SU-DHL-6 (cell line): Measurements from ENCODE around the gene ITGB5.

Experiments used
- H2AFZ ChIP-seq: fragments of 200-600 bp; sonication (generic); 2 replicates; pipeline ENCODE4 v1.6.1; 2014; ENCODE audit warnings: low read depth, mild to moderate bottlenecking, moderate library complexity, mixed read lengths, antibody characterized with exemption, low read length; ENCODE audit not compliant: severe bottlenecking
- H3F3A ChIP-seq: fragments of 200-600 bp; shearing (Covaris generic); 2 replicates; pipeline ENCODE4 v1.6.0; 2016; ENCODE audit warnings: antibody characterized with exemption, mild to moderate bottlenecking; ENCODE audit not compliant: insufficient read depth
- H3K27ac ChIP-seq: fragments of 200-600 bp; sonication (generic); 2 replicates; pipeline ENCODE4 v1.5.1; 2016; ENCODE audit warnings: low read depth, mild to moderate bottlenecking, low read length, moderate library complexity, mixed read lengths
- H3K27me3 ChIP-seq: fragments of 200-600 bp; sonication (generic), shearing (Covaris generic); 2 replicates; pipeline ENCODE4 v1.6.0; 2014; ENCODE audit warnings: mild to moderate bottlenecking, low read length
- H3K36me3 ChIP-seq: fragments of 200-600 bp; sonication (generic); 2 replicates; pipeline ENCODE4 v1.6.1; 2014; ENCODE audit warnings: mild to moderate bottlenecking, low read length, mixed read lengths
- H3K4me2 ChIP-seq: fragments of 300-600, 200-600 bp; shearing (Covaris generic), sonication (generic); 2 replicates; pipeline ENCODE4 v1.6.0; 2014; ENCODE audit warnings: low read length, low read depth, mild to moderate bottlenecking; ENCODE audit not compliant: poor library complexity, severe bottlenecking
- H3K4me3 ChIP-seq: fragments of 200-600 bp; sonication (generic); 2 replicates; pipeline ENCODE4 v1.5.1; 2014; ENCODE audit warnings: antibody characterized with exemption, low read length, mild to moderate bottlenecking, mixed read lengths; ENCODE audit not compliant: insufficient read depth, poor library complexity, severe bottlenecking
- H3K79me2 ChIP-seq: fragments of 200-600 bp; sonication (generic); 2 replicates; pipeline ENCODE4 v1.6.1; 2014; ENCODE audit warnings: mild to moderate bottlenecking, low read length, moderate library complexity; ENCODE audit not compliant: insufficient read depth
- H3K9ac ChIP-seq: fragments of 200-600 bp; sonication (generic); 2 replicates; pipeline ENCODE4 v1.7.0; 2014; ENCODE audit warnings: mild to moderate bottlenecking, low read length
- H3K9me2 ChIP-seq: fragments of 200-600 bp; sonication (generic); replicated peaks from 2 replicates; pipeline ENCODE4 v1.6.1; 2014; ENCODE audit warnings: low read length; ENCODE audit not compliant: insufficient read depth
- H3K9me3 ChIP-seq: fragments of 200-600 bp; sonication (generic); 2 replicates; pipeline ENCODE4 v1.6.1; 2014; ENCODE audit warnings: low read length, mixed read lengths; ENCODE audit not compliant: insufficient read depth
- H4K20me1 ChIP-seq: fragments of 200-600 bp; sonication (generic); 2 replicates; pipeline ENCODE4 v1.6.1; 2014; ENCODE audit warnings: low read depth, mild to moderate bottlenecking, antibody characterized with exemption, low read length, moderate library complexity, mixed read lengths
- CTCF ChIP-seq: fragments of 200-600 bp; sonication (generic); IDR thresholded peaks from one replicate; pipeline ENCODE4 v1.5.1; 2017; ENCODE audit warnings: antibody characterized with exemption, mild to moderate bottlenecking, low read length, moderate library complexity; ENCODE audit not compliant: insufficient read depth, poor library complexity, severe bottlenecking
- EZH2phosphoT487 ChIP-seq: fragments of 200-600 bp; sonication (generic), shearing (Covaris generic); conservative IDR thresholded peaks from 2 replicates; pipeline ENCODE4 v1.6.1; 2018; ENCODE audit warnings: mild to moderate bottlenecking, antibody characterized with exemption, low read length, moderate library complexity, mixed read lengths

Gene ITGB5

GRCh38 chr3:124776856-124777255 is 110.3 kb downstream of the ITGB5 start:
- Histone ChIP-seq H3F3A (no peaks in the 10 kb centered on the region), H3K27me3 (no peaks in the 10 kb centered on the region), H3K4me2 (no peak overlapping the region), H3K9me2 (no peaks in the 10 kb centered on the region), H3K27ac (no peak overlapping the region), H2AFZ (no peak overlapping the region), H3K9ac (no peak overlapping the region), H4K20me1 (no peaks in the 10 kb centered on the region), H3K9me3 (no peaks in the 10 kb centered on the region), H3K4me3 (no peak overlapping the region), H3K36me3 (no peaks in the 10 kb centered on the region), H3K79me2 (no peaks in the 10 kb centered on the region)
- TF ChIP-seq CTCF (no peak), EZH2phosphoT487 (no peak)

- Histone ChIP-seq H3K27me3 (no peaks in the 10 kb centered on the region), H3K27ac (no peak overlapping the region), H3K36me3 (no peaks in the 10 kb centered on the region), H3K9ac (no peak overlapping the region), H3F3A (no peaks in the 10 kb centered on the region), H2AFZ (no peak overlapping the region), H3K9me3 (no peaks in the 10 kb centered on the region), H3K4me3 (no peak overlapping the region), H3K4me2 (no peak overlapping the region), H3K9me2 (no peaks in the 10 kb centered on the region), H4K20me1 (no peaks in the 10 kb centered on the region), H3K79me2 (no peaks in the 10 kb centered on the region)
- TF ChIP-seq CTCF: no peak
- no peak for TF ChIP-seq EZH2phosphoT487
These were observed 111.3 kb downstream of the ITGB5 start for GRCh38 chr3:124775877-124776276.

GRCh38 chr3:124774841-124775402 is 112.2 kb downstream of the ITGB5 start:
- H3K27ac ChIP-seq: no peak overlapping the region
- H3K4me2 ChIP-seq: no peak overlapping the region
- H3F3A ChIP-seq: no peaks in the 10 kb centered on the region
- no peaks in the 10 kb centered on the region for H3K36me3 ChIP-seq
- H3K9me2 ChIP-seq: no peaks in the 10 kb centered on the region
- no peaks in the 10 kb centered on the region for H3K79me2 ChIP-seq
- no peak overlapping the region for H2AFZ ChIP-seq
- H3K9ac ChIP-seq: no peak overlapping the region
- no peaks in the 10 kb centered on the region for H3K27me3 ChIP-seq
- H3K9me3 ChIP-seq: no peaks in the 10 kb centered on the region
- no peaks in the 10 kb centered on the region for H4K20me1 ChIP-seq
- no peak overlapping the region for H3K4me3 ChIP-seq
- TF ChIP-seq CTCF (no peak), EZH2phosphoT487 (no peak)
